Transverse colon (tissue), 4 donors: ENCODE measurements around the gene DIS3L2. TPM values are rescaled to one million over a fixed set of nuclear protein-coding genes. Genes with fewer than 3 reads are reported as not detected.

ENCODE experiments used
- DNase-seq: peaks from one replicate; pipeline ENCODE4 v3.0.0-alpha.2; 2019
- H3K27ac ChIP-seq, 4 donors: fragments of 200-600 bp; sonication (generic); 2 replicates each; pipeline ENCODE4 v1.5.1; 2016 to 2018; ENCODE audit warnings: inconsistent platforms in 4 of 4
- H3K27me3 ChIP-seq: fragments of 200-600 bp; sonication (generic); 2 replicates; pipeline ENCODE4 v1.5.1; 2017; ENCODE audit warnings: inconsistent platforms
- H3K36me3 ChIP-seq, 4 donors: fragments of 200-600 bp; sonication (generic); 2 replicates each; pipeline ENCODE4 v1.5.1; 2017 to 2019; ENCODE audit warnings: inconsistent platforms in 4 of 4
- H3K4me1 ChIP-seq, 4 donors: fragments of 200-600 bp; sonication (generic); 2 replicates each; pipeline ENCODE4 v1.5.1; 2017 to 2020; ENCODE audit warnings: inconsistent platforms in 4 of 4
- H3K4me3 ChIP-seq, 4 donors: fragments of 200-600 bp; sonication (generic); 1 replicate in 1 of 4; 2 replicates in 3 of 4; pipeline versions ENCODE4 v1.5.1 to v1.6.1; 2017 to 2019; ENCODE audit warnings: inconsistent platforms in 4 of 4
- H3K9me3 ChIP-seq, 2 donors: fragments of 200-600 bp; sonication (generic); 2 replicates each; pipeline ENCODE4 v1.5.1; 2017 to 2019; ENCODE audit warnings: inconsistent platforms in 2 of 2
- EP300 ChIP-seq: sonication (generic); formaldehyde crosslinking; IDR thresholded peaks from one replicate; pipeline ENCODE4 v1.6.1; 2017; ENCODE audit warnings: antibody characterized with exemption, low read depth
- POLR2A ChIP-seq: fragments of 450-650 bp; IDR thresholded peaks from one replicate; pipeline ENCODE4 v1.6.1; 2016; ENCODE audit warnings: antibody characterized with exemption, mild to moderate bottlenecking, moderate library complexity
- POLR2AphosphoS5 ChIP-seq, 3 donors: sonication (generic); formaldehyde crosslinking; IDR thresholded peaks; one replicate each; pipeline ENCODE4 v1.6.1; 2016; ENCODE audit warnings: antibody characterized with exemption in 3 of 3
- WGBS, 2 donors: methylation state at CpG; one replicate each; pipeline ENCODE4 v1.1.5; 2018; ENCODE audit warnings: low coverage in 1 of 2; 5-methylcytosine and 5-hydroxymethylcytosine counted together
- in situ Hi-C, 4 donors: fragments of 200-750 bp; cut with MboI; loops; one replicate each; pipeline versions ENCODE4 v1.15.0 to v1.15.1; 2017; ENCODE audit warnings: low sequenced_read_pairs in 3 of 4, low pct_ligation_motif_present in 1 of 4, low pct_unique_long_range_greater_than_20kb in 1 of 4
- intact Hi-C: fragments of 100-400 bp; cut with DNase I; formaldehyde crosslinking; loops from one replicate; pipeline ENCODE4 v1.15.1; 2023; ENCODE audit warnings: low total_unique reads
- total RNA-seq, 4 donors: library from RNA; depleted of rRNA; stranded (reverse); fragments of >200 nt; gene quantifications; one replicate each; pipeline ENCODE4 v1.1.0, GENCODE V29; 2016
- TF ChIP-seq, protein P1 (sequence below), 5 experiments: fragments of 200-600 bp in 3 of 5; fragments of 450-650 bp in 2 of 5; sonication (generic) in 3 of 5; IDR thresholded peaks; 1 replicate in 2 of 5; 2 replicates in 3 of 5; pipeline ENCODE4 v1.5.1; 2016 to 2017; ENCODE audit warnings: antibody characterized with exemption in 5 of 5, inconsistent platforms in 3 of 5, mild to moderate bottlenecking in 2 of 5, moderate library complexity in 1 of 5

DIS3L2 gene
- total RNA-seq, 4 donors from 2014 or later = 24.7 to 99.9 (median 51.2) TPM

- in situ Hi-C loops = no loop called here
These were observed 242.4 kb downstream of the DIS3L2 start for GRCh38 chr2:232203936-232204335.

DNA sequence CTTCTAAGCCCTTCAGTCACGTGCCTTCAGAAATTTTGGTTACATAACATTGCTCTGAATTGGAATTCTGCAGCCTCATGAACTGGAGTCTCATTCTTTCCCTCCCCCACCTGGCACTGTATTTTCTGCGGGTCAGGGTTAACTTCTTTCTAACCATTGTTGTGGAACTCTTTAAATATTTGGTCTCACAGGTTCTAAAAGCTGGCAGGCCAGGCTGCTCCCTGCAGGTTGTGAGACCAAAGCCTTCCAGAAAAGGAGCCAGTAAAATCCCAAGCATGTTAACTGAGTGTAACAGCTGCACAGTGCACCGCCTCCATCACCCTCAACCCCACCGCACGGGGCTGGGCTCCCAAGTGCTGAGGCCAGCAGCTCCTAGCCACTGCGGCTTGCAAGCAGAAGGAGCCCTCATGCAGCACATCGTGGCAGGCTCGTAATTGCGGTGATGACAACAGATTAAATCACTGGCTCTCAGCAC is 243.0 kb downstream of the DIS3L2 start:
- intact Hi-C loops = no loop called here
- H3K4me1 ChIP-seq = peaks cover 0 to 3% (median 0%) of the 10 kb centered on the region in 4 donors
- in situ Hi-C loops = no loop called here
- 69 to 71% methylated on average over 1 to 9 of the region's 9 CpGs for WGBS, 2 donors
- no peak overlapping the region for H3K4me3 ChIP-seq
- H3K27ac ChIP-seq = peak overlapping the region in 1 of 4 donors; percentile 6
- DNase-seq = no peak
- no peaks in the 10 kb centered on the region for H3K36me3 ChIP-seq
- no peak for TF ChIP-seq POLR2A
- TF ChIP-seq, protein P1, sequence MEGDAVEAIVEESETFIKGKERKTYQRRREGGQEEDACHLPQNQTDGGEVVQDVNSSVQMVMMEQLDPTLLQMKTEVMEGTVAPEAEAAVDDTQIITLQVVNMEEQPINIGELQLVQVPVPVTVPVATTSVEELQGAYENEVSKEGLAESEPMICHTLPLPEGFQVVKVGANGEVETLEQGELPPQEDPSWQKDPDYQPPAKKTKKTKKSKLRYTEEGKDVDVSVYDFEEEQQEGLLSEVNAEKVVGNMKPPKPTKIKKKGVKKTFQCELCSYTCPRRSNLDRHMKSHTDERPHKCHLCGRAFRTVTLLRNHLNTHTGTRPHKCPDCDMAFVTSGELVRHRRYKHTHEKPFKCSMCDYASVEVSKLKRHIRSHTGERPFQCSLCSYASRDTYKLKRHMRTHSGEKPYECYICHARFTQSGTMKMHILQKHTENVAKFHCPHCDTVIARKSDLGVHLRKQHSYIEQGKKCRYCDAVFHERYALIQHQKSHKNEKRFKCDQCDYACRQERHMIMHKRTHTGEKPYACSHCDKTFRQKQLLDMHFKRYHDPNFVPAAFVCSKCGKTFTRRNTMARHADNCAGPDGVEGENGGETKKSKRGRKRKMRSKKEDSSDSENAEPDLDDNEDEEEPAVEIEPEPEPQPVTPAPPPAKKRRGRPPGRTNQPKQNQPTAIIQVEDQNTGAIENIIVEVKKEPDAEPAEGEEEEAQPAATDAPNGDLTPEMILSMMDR (IDR thresholded peaks at IDR 0.05) = no peak
- TF ChIP-seq EP300 = no peak
- TF ChIP-seq POLR2AphosphoS5 (IDR thresholded peaks at IDR 0.05) = no peak
- H3K27me3 ChIP-seq = no peaks in the 10 kb centered on the region
- H3K9me3 ChIP-seq = no peaks in the 10 kb centered on the region

More at GRCh38 chr2:232203936-232204335, 242.4 kb downstream of the DIS3L2 start:
- Histone ChIP-seq H3K9me3 (no peaks in the 10 kb centered on the region), H3K36me3 (no peaks in the 10 kb centered on the region), H3K27ac (peak overlapping the region in 1 of 4 donors; percentile 6), H3K27me3 (no peaks in the 10 kb centered on the region), H3K4me1 (peaks cover 0 to 3% (median 0%) of the 10 kb centered on the region in 4 donors), H3K4me3 (no peak overlapping the region)
- no peak for DNase-seq
- TF ChIP-seq EP300 = no peak
- TF ChIP-seq, protein P1 (IDR thresholded peaks at IDR 0.05) = no peak
- TF ChIP-seq POLR2AphosphoS5 (IDR thresholded peaks at IDR 0.05) = no peak
- TF ChIP-seq POLR2A = no peak
- WGBS, 2 donors = 83 to 89% methylated on average over 5 of the region's 5 CpGs
- intact Hi-C loops = no loop called here

GRCh38 chr2:232207174-232207573 is 245.7 kb downstream of the DIS3L2 start:
- no peaks in the 10 kb centered on the region for H3K27me3 ChIP-seq
- no peaks in the 10 kb centered on the region for H3K36me3 ChIP-seq
- H3K4me3 ChIP-seq = no peak overlapping the region
- no peak overlapping the region for H3K27ac ChIP-seq
- H3K4me1 ChIP-seq = peaks cover 0 to 3% (median 0%) of the 10 kb centered on the region in 4 donors
- WGBS, 2 donors = 85% methylated on average over 2 of the region's 2 CpGs; no CpG with 5 or more reads in 1 of the 2 donors
- H3K9me3 ChIP-seq = no peaks in the 10 kb centered on the region
- DNase-seq = no peak
- TF ChIP-seq, protein P1 (IDR thresholded peaks at IDR 0.05) = no peak
- TF ChIP-seq EP300 = no peak
- no peak for TF ChIP-seq POLR2A
- TF ChIP-seq POLR2AphosphoS5 (IDR thresholded peaks at IDR 0.05) = no peak
- intact Hi-C loops (no loop called here), in situ Hi-C loops (no loop called here)

DNA sequence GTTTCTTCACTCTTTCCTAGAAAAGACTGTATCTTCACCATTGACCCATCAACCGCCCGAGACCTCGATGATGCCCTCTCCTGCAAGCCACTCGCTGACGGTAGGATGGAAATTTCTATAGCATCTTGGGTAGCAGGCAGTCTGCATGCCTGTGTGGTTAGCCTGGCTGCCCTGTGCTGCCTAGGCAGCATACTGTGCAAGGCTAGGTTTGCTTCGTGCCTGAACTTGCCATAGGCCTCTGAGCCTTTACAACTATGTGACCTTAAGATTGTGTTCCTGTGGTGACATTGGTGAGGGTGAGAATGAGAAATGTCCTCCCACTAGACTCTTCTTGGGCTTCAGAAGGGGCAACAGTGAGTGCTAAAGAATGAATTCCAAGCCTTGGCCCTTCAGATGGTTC is 248.8 kb downstream of the DIS3L2 start:
- in situ Hi-C loops (no loop called here), intact Hi-C loops (no loop called here)
- Histone ChIP-seq H3K4me1 (peaks cover 0 to 4% (median 0%) of the 10 kb centered on the region in 4 donors), H3K27me3 (no peaks in the 10 kb centered on the region), H3K36me3 (no peaks in the 10 kb centered on the region), H3K4me3 (no peak overlapping the region), H3K9me3 (no peaks in the 10 kb centered on the region), H3K27ac (no peak overlapping the region)
- DNase-seq = no peak
- 98% methylated on average over 6 of the region's 6 CpGs; no CpG with 5 or more reads in 1 of the 2 donors for WGBS, 2 donors
- TF ChIP-seq EP300 (no peak), POLR2A (no peak), POLR2AphosphoS5 (IDR thresholded peaks at IDR 0.05) (no peak)
- TF ChIP-seq, protein P1 (IDR thresholded peaks at IDR 0.05) = no peak
